HepG2 (cell line): ENCODE data around the gene MYO1E. TPM values are rescaled to one million over a fixed set of nuclear protein-coding genes. Genes with fewer than 3 reads are reported as not detected.

Source experiments
- ATF4 ChIP-seq, 2 experiments: fragments of 450-650 bp in 1 of 2; sonication (generic) in 1 of 2; formaldehyde crosslinking; IDR thresholded peaks; 2 replicates each; pipeline versions ENCODE4 v1.5.0 to v1.8.0; 2020 to 2022; ENCODE audit warnings: mild to moderate bottlenecking in 1 of 2, missing genetic modification reagents in 1 of 2
- BRF2 ChIP-seq: sonication (generic); formaldehyde crosslinking; IDR thresholded peaks from 2 replicates; pipeline ENCODE4 v1.8.1; 2022; ENCODE audit warnings: mild to moderate bottlenecking, missing genetic modification reagents
- CEBPB ChIP-seq: IDR thresholded peaks from 2 replicates; pipeline ENCODE4 v1.6.1; 2011; ENCODE audit warnings: low read depth, low read length, improper control_type of control experiment, borderline replicate concordance
- CEBPG ChIP-seq: IDR thresholded peaks from 2 replicates; pipeline ENCODE4 v1.6.1; 2016
- DMTF1 ChIP-seq: sonication (generic); formaldehyde crosslinking; IDR thresholded peaks from 2 replicates; pipeline ENCODE4 v1.4.0; 2020; ENCODE audit warnings: mild to moderate bottlenecking, missing genetic modification reagents
- HMG20B ChIP-seq: conservative IDR thresholded peaks from 2 replicates; pipeline ENCODE4 v1.6.1; 2016; ENCODE audit warnings: missing genetic modification reagents, missing compliant biosample characterization
- NR2F6 ChIP-seq, 2 experiments: IDR thresholded peaks; 2 replicates each; pipeline ENCODE4 v1.6.1; 2016; ENCODE audit warnings: antibody characterized with exemption in 1 of 2, mild to moderate bottlenecking in 1 of 2
- ZNF615 ChIP-seq: sonication (generic); formaldehyde crosslinking; IDR thresholded peaks from 2 replicates; pipeline ENCODE4 v1.5.0; 2020; ENCODE audit warnings: mild to moderate bottlenecking, missing genetic modification reagents, borderline replicate concordance
- polyA plus RNA-seq, 8 experiments: library from polyadenylated mRNA; depleted of rRNA in 3 of 8; stranded (reverse) in 7 of 8; unstranded in 1 of 8; fragments of >200 nt; fragmentation: Illumina TruSeq in 4 of 8; extraction: Trizol in 4 of 8; gene quantifications; 2 replicates each; pipeline versions ENCODE4 v1.2.1 to v1.2.3, GENCODE V29; 2011 to 2016; ENCODE audit warnings: low read depth in 4 of 8, missing spikeins in 1 of 8, mixed read lengths in 1 of 8; ENCODE audit not compliant: insufficient read depth in 1 of 8
- total RNA-seq, 5 experiments: library from RNA; depleted of rRNA; stranded (reverse); fragments of >200 nt; fragmentation: Illumina TruSeq; extraction: Trizol; gene quantifications; 2 replicates each; pipeline ENCODE4 v1.2.3, GENCODE V29; 2016; ENCODE audit warnings: low read depth in 1 of 5

The MYO1E gene
- total and polyA plus RNA-seq, 2 of the 13 experiments (the other 11 are each of a cell fraction or from before 2014, with no cell fraction given) = 15.7 to 25.1 TPM

- no peak for TF ChIP-seq DMTF1 (CRISPR knock-in tag)
- peak; percentile 47; the same call in 1 of the 2 replicates for TF ChIP-seq CEBPB
- TF ChIP-seq BRF2 (CRISPR knock-in tag) = no peak
- TF ChIP-seq NR2F6 (IDR thresholded peaks at IDR 0.05) = no peak
- peak; percentile 48; the same call in 1 of the 2 replicates for TF ChIP-seq NR2F6 (CRISPR knock-in tag; IDR thresholded peaks at IDR 0.05)
- TF ChIP-seq HMG20B (CRISPR knock-in tag) = no peak
- 0 out of 2 replicates have a peak, but pooled peaks have one; percentile 33 for TF ChIP-seq CEBPG
- no peak for TF ChIP-seq ATF4 (CRISPR knock-in tag; IDR thresholded peaks at IDR 0.05)
- TF ChIP-seq ZNF615 = no peak
These were observed 42.0 kb downstream of the MYO1E start (continued) for GRCh38 chr15:59330649-59331048.
